Stimulated activated CD4-positive, alpha-beta T cell treated with anti-CD3 and anti-CD28 coated beads, TNF-alpha, amount 100 ng/mL, for 4 hours (primary cell): Measurements from ENCODE around the gene SSBP3.

Experiments
- DNase-seq, 3 experiments: peaks; one replicate each; pipeline ENCODE4 v3.0.0-alpha.2; 2020; ENCODE audit warnings: low read depth in 3 of 3

Gene SSBP3

DNA sequence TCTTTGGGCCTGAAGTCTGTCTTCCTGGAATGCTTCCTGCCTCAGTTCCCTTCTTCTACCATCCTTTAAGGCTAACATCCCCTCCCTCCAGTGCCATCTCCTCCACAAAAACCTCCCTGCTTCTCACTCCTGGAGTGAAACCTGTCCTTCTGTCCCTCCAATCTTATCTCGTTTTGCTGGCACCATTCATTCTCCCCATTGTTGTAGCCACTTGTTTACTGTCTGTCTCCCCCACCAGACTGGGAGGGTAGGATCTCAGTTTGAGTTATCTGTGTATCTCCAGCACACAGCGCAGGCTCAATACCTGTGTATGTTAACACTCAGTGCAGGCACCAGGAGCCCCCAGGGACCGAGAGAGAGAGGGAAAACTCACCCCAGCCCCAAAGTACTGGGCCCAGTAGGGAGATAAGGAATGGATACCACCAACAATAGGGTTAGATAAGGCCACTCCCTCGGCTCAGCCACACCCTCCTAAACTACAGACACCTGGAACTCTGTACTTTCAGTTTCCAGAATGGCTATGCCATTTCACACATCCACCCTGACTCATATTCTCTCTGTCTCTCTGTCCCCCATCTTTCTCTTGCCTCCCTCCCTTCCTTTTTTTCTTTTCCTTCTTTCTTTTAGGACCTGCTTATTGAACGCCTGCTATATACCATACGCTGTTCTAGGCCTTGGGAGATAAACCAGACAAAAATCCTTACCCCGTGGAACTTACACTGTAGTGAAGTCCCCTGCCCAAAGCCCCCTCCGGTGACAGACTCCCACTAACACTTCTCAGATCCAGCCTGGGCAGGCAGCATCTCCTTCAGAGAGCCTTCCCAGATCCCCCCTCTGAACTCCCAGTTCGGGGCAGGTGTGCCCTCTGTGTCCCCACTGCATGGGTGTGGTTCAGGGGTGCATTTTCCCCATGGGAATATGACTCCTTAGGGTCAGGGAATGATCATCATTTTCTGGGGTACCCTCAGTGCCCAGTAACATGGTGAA, 3.3 kb upstream of the SSBP3 start:
- DNase-seq, result no peak

DNA sequence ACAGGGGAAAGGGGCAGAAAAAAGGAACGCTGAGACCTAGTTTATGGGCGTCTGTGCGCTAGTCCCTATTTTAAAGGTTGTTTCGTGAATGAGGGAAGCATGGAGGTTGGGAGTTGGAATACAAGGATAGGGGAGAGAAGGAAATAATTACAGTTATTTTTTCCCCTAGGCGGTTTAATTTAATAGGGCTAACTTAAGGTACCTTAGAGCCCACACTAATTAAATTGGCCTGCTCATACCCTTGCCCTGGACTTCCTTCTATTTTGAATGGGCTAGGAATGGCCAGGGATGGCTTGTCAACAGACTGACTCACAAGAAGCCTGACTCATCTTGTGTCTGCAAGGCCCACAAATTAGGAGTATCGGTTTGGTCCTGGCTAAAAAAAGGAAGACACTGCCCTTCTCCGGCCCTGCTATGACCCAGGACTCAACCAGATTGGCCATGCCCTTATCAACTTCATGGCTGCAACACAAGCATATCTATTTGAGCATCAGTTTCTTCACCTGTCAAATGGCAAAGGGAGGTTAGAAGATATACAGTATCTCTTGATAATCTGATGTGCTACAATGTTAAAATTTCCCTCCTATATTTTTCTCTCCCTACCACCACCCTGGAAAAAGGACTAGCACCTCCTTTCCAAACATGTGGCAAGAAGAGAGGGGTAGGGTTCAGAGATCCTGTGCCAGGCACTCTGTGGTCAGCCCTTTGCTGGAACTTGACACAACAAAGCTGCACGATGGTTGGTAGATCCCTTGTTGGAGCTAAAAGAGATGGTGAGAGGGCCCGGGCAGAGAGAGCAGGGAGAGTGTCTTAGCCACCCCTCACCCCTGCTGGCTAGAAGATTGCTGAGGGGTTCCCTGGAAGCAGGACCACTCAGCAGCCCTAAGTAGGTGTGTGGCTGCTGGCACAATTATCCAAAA, 2.2 kb upstream of the SSBP3 start:
- DNase-seq, result no peak

DNA sequence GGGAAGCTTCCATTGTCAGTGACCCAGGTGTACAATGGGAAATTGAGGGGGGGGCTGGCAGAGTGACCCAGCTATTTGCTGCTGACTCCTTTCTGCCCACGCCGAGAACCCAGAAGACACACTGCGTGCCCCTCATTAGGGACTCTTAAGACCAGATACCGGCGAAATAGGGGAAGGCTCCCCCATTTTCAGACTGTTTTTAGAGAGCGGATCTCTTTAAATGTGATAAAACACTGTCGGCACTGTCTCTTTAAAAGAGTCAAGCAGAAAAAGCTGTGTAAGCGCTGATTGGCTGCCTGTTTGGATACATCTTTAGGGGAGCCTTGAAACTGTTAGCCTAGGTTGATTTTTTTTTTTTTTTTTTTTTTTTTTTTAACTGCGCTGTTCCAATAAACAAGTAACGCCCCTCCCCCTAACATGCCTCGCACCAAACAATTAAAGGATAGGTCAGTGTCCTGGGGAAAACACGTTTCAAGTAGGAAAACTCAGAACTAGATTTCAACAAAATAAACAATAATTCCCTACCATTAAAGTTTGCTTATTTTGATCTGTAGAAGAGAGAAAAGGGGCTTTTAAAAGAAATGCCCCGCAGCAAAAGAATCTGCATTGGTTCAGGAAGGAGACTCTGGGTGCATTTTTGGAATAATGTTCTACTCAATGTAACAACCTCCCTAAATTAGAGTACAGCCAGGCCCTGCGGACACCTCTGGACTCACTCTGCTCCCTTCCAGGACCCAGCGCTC, 1.4 kb upstream of the SSBP3 start:
- peak in 2 of 3 experiments; percentile 26 to 45 for DNase-seq

DNA sequence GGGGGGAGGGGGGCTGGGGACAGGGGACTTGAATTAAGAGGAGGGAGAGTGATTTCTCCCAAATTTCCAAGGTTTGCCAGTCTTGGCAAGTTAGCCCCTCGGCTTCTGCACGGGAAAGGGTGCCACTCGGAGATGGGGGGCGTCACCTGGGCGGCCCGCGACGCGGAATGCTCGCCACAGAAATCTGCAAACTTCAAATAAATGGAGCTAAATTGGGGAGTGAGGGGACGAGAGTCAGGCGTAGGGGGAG, 885 bp upstream of the SSBP3 start:
- no peak for DNase-seq

GRCh38 chr1:54405898-54406293, 298 bp downstream of the SSBP3 start:
- peak in 1 of 3 experiments; percentile 33 for DNase-seq

- no peak for DNase-seq
These were observed 976 bp downstream of the SSBP3 start for GRCh38 chr1:54404939-54405897.

DNA sequence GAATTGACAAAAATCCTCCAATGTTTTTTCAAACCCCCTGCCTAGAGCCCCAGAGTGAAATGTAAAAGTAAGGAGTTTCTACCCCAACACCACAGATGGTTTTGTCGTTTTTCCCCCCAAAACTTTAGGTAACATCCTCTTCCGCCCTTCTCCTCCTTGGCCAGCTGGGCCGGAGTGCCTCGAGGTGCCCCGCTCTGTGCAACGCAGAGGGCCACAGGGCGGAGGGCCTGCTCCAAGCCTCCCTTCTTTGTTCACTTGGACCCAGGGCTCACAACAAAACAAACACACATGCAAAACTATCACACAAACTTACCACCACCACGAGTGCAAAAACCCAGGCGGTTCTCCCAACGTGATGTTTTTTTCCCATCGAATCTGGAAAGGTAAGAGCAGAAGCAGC, 1.9 kb downstream of the SSBP3 start:
- DNase-seq, result no peak

- no peak for DNase-seq
These were observed 2.4 kb downstream of the SSBP3 start for GRCh38 chr1:54403808-54404261.

DNA sequence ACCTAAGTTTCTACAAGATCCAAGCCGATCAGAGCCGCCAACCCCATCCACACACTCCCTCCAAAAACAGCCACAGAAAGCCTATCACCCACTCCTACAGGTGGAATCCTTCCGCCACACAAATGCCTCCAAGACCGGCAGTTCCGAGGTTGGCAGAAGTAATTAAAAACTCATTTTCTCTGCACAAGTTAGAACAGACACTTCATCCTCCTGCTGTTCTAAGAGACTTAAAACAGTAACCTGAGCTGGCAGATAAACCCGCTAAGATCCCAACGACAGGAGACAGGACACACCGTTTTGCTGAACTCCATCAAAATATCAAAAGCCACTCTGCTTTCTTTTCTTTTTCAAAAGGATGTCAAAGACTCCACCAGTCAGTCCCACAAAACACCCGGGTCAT, 2.8 kb downstream of the SSBP3 start:
- no peak for DNase-seq

DNA sequence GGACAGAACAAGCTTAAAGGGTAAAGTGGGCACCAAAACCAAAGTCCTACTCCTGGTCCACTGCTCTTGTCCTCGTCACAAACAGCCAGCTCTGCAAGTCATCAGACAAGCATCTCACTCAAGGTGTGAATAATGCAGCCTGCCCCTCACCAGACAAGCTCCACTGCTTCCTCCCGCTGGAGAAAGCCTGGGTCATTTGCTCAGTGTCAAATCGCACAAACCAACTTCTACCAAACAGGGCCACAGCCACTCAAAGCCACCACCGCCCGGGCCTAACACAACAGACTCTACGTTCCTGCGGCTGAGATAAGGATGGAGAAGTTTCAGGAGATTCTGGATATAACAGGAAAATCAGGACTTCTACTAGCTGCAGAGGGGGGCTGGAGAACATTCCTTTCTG, 3.3 kb downstream of the SSBP3 start:
- no peak for DNase-seq

- DNase-seq, result no peak
These were observed 4.4 kb downstream of the SSBP3 start for GRCh38 chr1:54401799-54402198.

- no peak for DNase-seq
These were observed 5.9 kb downstream of the SSBP3 start for GRCh38 chr1:54400329-54400728.

- DNase-seq, result no peak
These were observed 6.4 kb downstream of the SSBP3 start for GRCh38 chr1:54399765-54400164.

DNA sequence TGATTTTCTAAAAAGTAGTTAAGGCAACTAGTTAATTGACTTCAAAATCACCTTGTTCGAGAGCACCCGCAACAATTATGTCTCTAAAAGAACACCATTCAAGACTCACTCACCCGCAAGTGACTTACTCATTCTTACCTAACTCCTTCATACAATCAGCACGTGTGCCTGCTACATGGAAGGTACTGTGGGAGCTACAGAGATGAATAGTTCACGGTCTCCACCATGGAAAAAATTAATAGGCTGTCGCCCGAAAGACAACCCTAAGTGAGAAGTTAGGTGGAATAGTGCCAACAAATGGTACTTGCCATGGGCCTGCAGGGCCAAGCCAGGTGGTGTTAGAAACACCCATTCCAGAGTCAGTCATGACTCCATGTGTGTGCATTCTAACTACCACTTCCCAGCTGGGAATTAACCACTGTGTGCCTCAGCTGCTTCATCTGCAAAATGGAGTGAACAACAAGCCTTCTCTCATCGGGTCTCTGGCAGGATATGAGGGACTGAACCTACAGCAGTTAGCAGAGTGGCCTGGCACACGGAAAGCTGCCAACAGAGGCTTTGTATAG, 7.1 kb downstream of the SSBP3 start:
- DNase-seq, result no peak

- no peak for DNase-seq
These were observed 8.2 kb downstream of the SSBP3 start for GRCh38 chr1:54397980-54398379.

DNA sequence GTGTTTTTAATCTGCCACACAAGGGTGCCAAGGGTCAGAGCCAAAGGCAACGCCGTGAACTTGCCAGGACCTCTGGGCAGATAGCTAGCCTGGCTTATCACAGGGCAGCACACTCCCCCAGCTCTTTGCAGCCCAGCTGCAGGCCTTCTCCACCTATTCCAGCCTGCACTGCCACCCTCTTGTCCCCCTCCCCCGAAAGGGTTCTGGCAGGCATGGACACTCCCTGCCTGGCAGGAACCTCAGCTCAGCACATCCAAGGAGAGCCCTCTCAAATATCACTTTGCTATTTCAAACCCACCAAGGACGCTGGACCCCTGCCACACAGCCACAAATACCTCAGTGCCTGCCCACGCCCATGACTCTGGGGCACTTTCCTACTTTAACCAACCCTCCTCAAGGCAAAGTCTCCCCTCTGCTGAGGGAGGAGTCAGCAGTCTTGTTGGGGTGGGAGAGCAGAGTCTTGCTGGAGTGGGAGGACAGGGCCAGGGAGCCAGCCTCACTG, 9.1 kb downstream of the SSBP3 start:
- DNase-seq, result no peak

GRCh38 chr1:54396261-54396933, 9.8 kb downstream of the SSBP3 start:
- DNase-seq, result no peak

DNA sequence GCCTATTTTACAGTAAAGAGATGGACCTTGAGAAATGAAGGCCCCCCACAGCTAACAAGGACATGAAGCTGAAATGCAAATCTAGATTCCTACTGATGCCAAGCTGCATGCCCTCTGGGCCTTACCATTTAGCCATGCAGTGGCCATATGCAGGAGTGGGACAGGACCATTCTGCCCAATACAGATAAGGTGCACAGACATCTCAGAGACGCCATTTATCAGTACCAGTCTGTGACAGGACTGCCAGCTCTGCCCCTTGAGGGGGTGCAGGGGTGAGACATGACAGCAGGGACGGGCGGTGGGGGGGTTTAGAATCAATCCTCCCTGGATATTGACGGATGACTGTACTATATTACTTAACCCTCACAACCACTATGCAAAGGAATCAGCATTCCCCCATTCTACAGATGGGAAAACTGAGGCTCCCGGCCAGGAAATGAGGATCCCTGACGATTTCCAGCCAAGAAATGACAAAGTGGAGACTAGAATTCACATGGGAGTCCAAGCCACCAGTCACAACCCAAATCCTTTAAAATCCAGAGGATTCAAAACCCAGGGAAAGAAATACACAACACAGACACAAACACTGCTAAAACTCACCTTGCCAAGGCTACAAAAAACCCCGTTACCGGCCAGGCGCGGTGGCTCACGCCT, 10.8 kb downstream of the SSBP3 start:
- DNase-seq, result no peak

GRCh38 chr1:54394104-54394503, 12.1 kb downstream of the SSBP3 start:
- DNase-seq, result no peak
